ENCODE data around the gene SERAC1. TPM values are rescaled to one million over a fixed set of nuclear protein-coding genes. Genes with fewer than 3 reads are reported as not detected.
"Not testable (repeated sequence)": the region's sequence is repeated elsewhere in the genome, so short reads cannot be mapped to it uniquely, and the experiment has no call there.

SERAC1 gene
- 10 to 100 TPM in 3 of 4 donors, 1 to 10 TPM in 1; 9.6 to 15.0 (median 12.5) TPM for total RNA-seq
- polyA plus RNA-seq = 1 to 10 TPM; 3.6 to 4.6 (median 4.4) TPM

GRCh38 chr6:158168040-158168289 is at the start of gene SERAC1:
Gene SERAC1 (minus strand): TSS chr6:158168262. CDS start chr6:158158363, 9,899 bp downstream.
- intact Hi-C loops (cut with DNase I) = loop anchor here (5.0 kb wide), 1 partner anchor 186 kb away; the partner anchor contains the start of gene SYNJ2

GRCh38 chr6:158213925-158214674 is 46.0 kb upstream of the SERAC1 start:
- intact Hi-C loops (cut with DNase I) = no loop called here
- Histone ChIP-seq H3K9me3 (no peaks in the 10 kb centered on the region), H3K36me3 (no peaks in the 10 kb centered on the region), H3K27me3 (no peaks in the 10 kb centered on the region), H3K4me1 (no peaks in the 10 kb centered on the region), H3K27ac (no peak overlapping the region), H3K4me3 (no peak overlapping the region)
- WGBS, 2 donors = 5 to 19% methylated on average over 7 of the region's 7 CpGs
- TF ChIP-seq POLR2A (IDR thresholded peaks at IDR 0.05) = no peak
- TF ChIP-seq EP300 (IDR thresholded peaks at IDR 0.05) = no peak
- peak; percentile 16 to 64 (median 44) for TF ChIP-seq CTCF (IDR thresholded peaks at IDR 0.05)
- TF ChIP-seq POLR2AphosphoS5 (IDR thresholded peaks at IDR 0.05) = no peak
- peak; percentile 74 for DNase-seq

More at GRCh38 chr6:158168040-158168289, at the start of gene SERAC1:
- Histone ChIP-seq H3K9me3 (no peaks in the 10 kb centered on the region), H3K27ac (peak within 1 kb of the TSS; percentile 92 to 97 (median 96)), H3K27me3 (no peaks in the 10 kb centered on the region), H3K36me3 (no peaks in the 10 kb centered on the region), H3K4me1 (peaks cover 0 to 37% (median 18%) of the 10 kb centered on the region in 4 donors), H3K4me3 (peak within 1 kb of the TSS; percentile 59 to 97 (median 88))
- TF ChIP-seq POLR2AphosphoS5 (IDR thresholded peaks at IDR 0.05) (no peak), CTCF (IDR thresholded peaks at IDR 0.05) (no peak), EP300 (IDR thresholded peaks at IDR 0.05) (no peak), POLR2A (IDR thresholded peaks at IDR 0.05) (no peak)
- WGBS, 2 donors = 1% methylated on average over 29 of the region's 29 CpGs
- DNase-seq = no peak

- no peaks in the 10 kb centered on the region for H3K27me3 ChIP-seq
- no peak overlapping the region for H3K27ac ChIP-seq
- no peaks in the 10 kb centered on the region for H3K9me3 ChIP-seq
- H3K4me3 ChIP-seq = no peak overlapping the region
- 82 to 88% methylated on average over 3 of the region's 3 CpGs for WGBS, 2 donors
- H3K36me3 ChIP-seq = no peaks in the 10 kb centered on the region
- H3K4me1 ChIP-seq = no peaks in the 10 kb centered on the region
- TF ChIP-seq POLR2AphosphoS5 (IDR thresholded peaks at IDR 0.05) = no peak
- no peak for TF ChIP-seq POLR2A (IDR thresholded peaks at IDR 0.05)
- no peak for TF ChIP-seq CTCF (IDR thresholded peaks at IDR 0.05)
- no peak for TF ChIP-seq EP300 (IDR thresholded peaks at IDR 0.05)
- intact Hi-C loops (cut with DNase I) = no loop called here
- no peak for DNase-seq
Measured at GRCh38 chr6:158211273-158212055, 43.4 kb upstream of the SERAC1 start.

GRCh38 chr6:158209582-158210333 is 41.7 kb upstream of the SERAC1 start:
- H3K4me1 ChIP-seq; H3K27ac ChIP-seq; H3K4me3 ChIP-seq; intact Hi-C loops (cut with DNase I); H3K9me3 ChIP-seq; DNase-seq; H3K27me3 ChIP-seq; H3K36me3 ChIP-seq: not testable (repeated sequence)
- WGBS, 2 donors = 84 to 96% methylated on average over 47 to 52 of the region's 52 CpGs

GRCh38 chr6:158208226-158209030 is 40.4 kb upstream of the SERAC1 start:
- H3K27ac ChIP-seq; H3K36me3 ChIP-seq; H3K4me3 ChIP-seq; H3K4me1 ChIP-seq; H3K9me3 ChIP-seq; intact Hi-C loops (cut with DNase I); H3K27me3 ChIP-seq; DNase-seq: not testable (repeated sequence)
- WGBS, 2 donors = 72 to 91% methylated on average over 20 of the region's 20 CpGs
